Activated B cell treated with CpG ODN at 0.5 μM for 24 hours (primary cell): ENCODE data around the gene ALK. TPM values are rescaled to one million over a fixed set of nuclear protein-coding genes. Genes with fewer than 3 reads are reported as not detected.

Experiments
- ATAC-seq: fragments of 200-7000 bp; cut with Tn5 transposase; one replicate; pipeline ENCODE4 v1.10.0; 2021; ENCODE audit warnings: low read depth, mild to moderate bottlenecking, moderate library complexity
- CTCF ChIA-PET: fragments of 350-600 bp; sonication (Branson Sonifier 250); formaldehyde crosslinking; loops from one replicate; lab custom pipeline; 2021; ENCODE audit warnings: antibody characterized with exemption; lab: Charles Lee
- POLR2A ChIA-PET: fragments of 350-600 bp; sonication (Branson Sonifier 250); formaldehyde crosslinking; loops from one replicate; lab custom pipeline; 2021; ENCODE audit warnings: antibody characterized with exemption; lab: Charles Lee
- DNase-seq: peaks from one replicate; pipeline ENCODE4 v3.0.0; 2022
- H3K27ac Mint-ChIP-seq: one replicate; pipeline ENCODE4 v1.8.0; 2020; ENCODE audit warnings: mixed read lengths
- H3K27me3 Mint-ChIP-seq: one replicate; pipeline ENCODE4 v1.8.0; 2021; ENCODE audit warnings: mixed read lengths
- H3K36me3 Mint-ChIP-seq: one replicate; pipeline ENCODE4 v1.8.0; 2021; ENCODE audit warnings: low read depth, mixed read lengths
- H3K4me1 Mint-ChIP-seq: one replicate; pipeline ENCODE4 v1.8.0; 2021; ENCODE audit warnings: mixed read lengths
- H3K4me3 Mint-ChIP-seq: one replicate; pipeline ENCODE4 v1.8.0; 2020; ENCODE audit warnings: mild to moderate bottlenecking, mixed read lengths
- H3K9me3 Mint-ChIP-seq: one replicate; pipeline ENCODE4 v1.8.0; 2020; ENCODE audit warnings: mixed read lengths
- intact Hi-C: fragments of 100-400 bp; cut with micrococcal nuclease; formaldehyde crosslinking; loops from one replicate; pipeline ENCODE4 v1.15.1; 2024
- total RNA-seq: library from RNA; stranded (reverse); gene quantifications from 2 replicates; pipeline ENCODE4 v1.2.3, GENCODE V29; 2022
- TF ChIP-seq, protein P1 (sequence below): fragments of 200-600 bp; IDR thresholded peaks from one replicate; pipeline ENCODE4 v1.8.0; 2022; ENCODE audit warnings: antibody characterized with exemption, mild to moderate bottlenecking

ALK gene
- total RNA-seq, 1 donor from 2014 or later: not detected

DNA sequence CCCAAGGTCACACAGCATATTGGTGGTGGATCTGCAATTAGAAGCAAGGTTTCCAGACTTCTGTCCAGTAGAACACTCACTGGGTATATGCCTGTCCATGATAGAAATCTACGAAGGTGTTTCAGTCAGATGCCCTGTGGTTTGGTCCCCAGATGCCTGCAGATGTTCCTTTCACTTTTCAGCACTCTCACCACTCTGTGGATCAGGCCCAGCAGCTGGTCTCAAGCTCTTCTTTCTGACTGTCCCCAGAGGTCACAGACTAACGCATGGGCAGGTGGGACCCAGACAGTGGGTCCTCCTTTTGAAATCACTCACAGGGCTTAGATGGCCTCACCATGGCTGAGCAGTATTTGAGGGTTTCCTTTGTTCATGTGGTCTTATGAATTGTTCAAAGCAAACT is 376.5 kb downstream of the ALK start:
- no peak overlapping the region for H3K4me3 Mint-ChIP-seq
- no peaks in the 10 kb centered on the region for H3K4me1 Mint-ChIP-seq
- no peaks in the 10 kb centered on the region for H3K36me3 Mint-ChIP-seq
- H3K27ac Mint-ChIP-seq: no peak overlapping the region
- peaks cover 9% of the 10 kb centered on the region for H3K27me3 Mint-ChIP-seq
- TF ChIP-seq, protein P1, sequence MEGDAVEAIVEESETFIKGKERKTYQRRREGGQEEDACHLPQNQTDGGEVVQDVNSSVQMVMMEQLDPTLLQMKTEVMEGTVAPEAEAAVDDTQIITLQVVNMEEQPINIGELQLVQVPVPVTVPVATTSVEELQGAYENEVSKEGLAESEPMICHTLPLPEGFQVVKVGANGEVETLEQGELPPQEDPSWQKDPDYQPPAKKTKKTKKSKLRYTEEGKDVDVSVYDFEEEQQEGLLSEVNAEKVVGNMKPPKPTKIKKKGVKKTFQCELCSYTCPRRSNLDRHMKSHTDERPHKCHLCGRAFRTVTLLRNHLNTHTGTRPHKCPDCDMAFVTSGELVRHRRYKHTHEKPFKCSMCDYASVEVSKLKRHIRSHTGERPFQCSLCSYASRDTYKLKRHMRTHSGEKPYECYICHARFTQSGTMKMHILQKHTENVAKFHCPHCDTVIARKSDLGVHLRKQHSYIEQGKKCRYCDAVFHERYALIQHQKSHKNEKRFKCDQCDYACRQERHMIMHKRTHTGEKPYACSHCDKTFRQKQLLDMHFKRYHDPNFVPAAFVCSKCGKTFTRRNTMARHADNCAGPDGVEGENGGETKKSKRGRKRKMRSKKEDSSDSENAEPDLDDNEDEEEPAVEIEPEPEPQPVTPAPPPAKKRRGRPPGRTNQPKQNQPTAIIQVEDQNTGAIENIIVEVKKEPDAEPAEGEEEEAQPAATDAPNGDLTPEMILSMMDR: no peak
- DNase-seq: no peak
- POLR2A ChIA-PET: no interaction called here
- CTCF ChIA-PET: no interaction called here
- H3K9me3 Mint-ChIP-seq: no peaks in the 10 kb centered on the region
- ATAC-seq: no peak
- intact Hi-C loops: no loop called here

DNA sequence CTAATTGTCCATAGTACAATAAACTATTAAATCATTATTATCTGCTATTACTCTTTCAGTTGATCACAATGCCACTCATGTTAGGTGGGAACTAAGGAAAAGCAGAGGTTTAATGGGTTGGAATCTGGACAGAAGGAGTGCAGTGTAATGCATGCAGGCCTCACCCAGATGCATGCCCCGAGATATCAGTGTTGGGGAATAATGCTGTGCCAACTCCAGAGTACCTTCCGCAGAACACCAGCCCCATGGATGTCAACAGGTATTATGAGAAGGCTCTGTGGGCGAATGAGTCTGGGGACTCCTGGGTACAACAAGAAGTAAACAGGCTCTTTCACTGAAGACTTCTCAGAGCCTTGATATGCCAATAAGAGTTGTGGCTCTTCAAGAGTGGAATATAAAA is 377.4 kb downstream of the ALK start:
- Mint-ChIP-seq H3K27me3 (peaks cover 9% of the 10 kb centered on the region), H3K27ac (no peak overlapping the region), H3K4me1 (no peaks in the 10 kb centered on the region), H3K4me3 (no peak overlapping the region), H3K36me3 (no peaks in the 10 kb centered on the region), H3K9me3 (no peaks in the 10 kb centered on the region)
- ATAC-seq: no peak
- intact Hi-C loops: no loop called here
- DNase-seq: no peak
- CTCF ChIA-PET: no interaction called here
- TF ChIP-seq, protein P1: no peak
- POLR2A ChIA-PET: no interaction called here

DNA sequence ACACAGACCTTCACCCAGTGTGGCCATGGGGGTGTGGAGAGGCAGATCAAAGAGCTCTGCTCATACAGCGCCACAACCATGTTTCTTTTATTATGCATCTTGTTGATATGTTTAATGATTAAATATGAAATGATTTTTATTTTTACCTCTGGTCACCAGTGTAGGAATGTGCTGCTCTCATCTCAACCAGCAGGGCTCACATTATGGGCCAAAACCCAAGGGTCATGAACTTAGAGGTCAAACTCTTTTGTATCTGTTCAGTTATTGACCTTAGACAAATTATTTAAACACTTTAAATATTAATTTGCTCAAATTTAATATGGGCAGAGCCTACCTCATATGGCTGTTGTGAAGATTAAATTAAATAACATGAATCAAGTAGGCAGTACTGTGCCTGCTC is 386.2 kb downstream of the ALK start:
- TF ChIP-seq, protein P1: no peak
- ATAC-seq: no peak
- no peak for DNase-seq
- H3K4me1 Mint-ChIP-seq: no peaks in the 10 kb centered on the region
- ChIA-PET CTCF (interaction anchor here (1.1 kb wide), 1 partner anchor 10 kb away, joined by 3 read pairs; no protein-coding TSS in a partner anchor), POLR2A (no interaction called here)
- no peak overlapping the region for H3K27ac Mint-ChIP-seq
- H3K27me3 Mint-ChIP-seq: no peaks in the 10 kb centered on the region
- intact Hi-C loops: no loop called here
- no peaks in the 10 kb centered on the region for H3K9me3 Mint-ChIP-seq
- no peak overlapping the region for H3K4me3 Mint-ChIP-seq
- no peaks in the 10 kb centered on the region for H3K36me3 Mint-ChIP-seq

DNA sequence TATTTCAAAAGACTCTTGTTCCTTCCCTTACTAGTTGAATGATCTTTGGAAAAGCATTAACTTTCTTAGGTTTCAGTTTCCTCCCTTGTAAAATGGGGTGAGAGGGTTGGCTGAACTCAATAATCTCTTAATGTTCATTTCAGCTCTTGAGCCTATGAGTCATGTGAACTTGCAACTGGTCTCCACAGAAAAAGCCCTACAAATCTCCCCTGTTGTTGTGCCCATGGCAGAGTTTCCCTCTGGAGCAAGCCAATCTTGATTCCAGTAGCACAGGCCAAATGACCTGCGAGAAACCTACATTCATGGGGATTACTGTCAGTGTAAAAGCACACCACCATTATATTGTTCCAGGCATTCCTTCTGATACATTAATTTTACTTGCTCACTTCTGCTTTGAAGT is 388.9 kb downstream of the ALK start:
- H3K27ac Mint-ChIP-seq: no peak overlapping the region
- ChIA-PET CTCF (no interaction called here), POLR2A (no interaction called here)
- no peaks in the 10 kb centered on the region for H3K27me3 Mint-ChIP-seq
- H3K4me3 Mint-ChIP-seq: no peak overlapping the region
- ATAC-seq: no peak
- intact Hi-C loops: no loop called here
- no peaks in the 10 kb centered on the region for H3K36me3 Mint-ChIP-seq
- H3K4me1 Mint-ChIP-seq: no peaks in the 10 kb centered on the region
- no peak for DNase-seq
- no peaks in the 10 kb centered on the region for H3K9me3 Mint-ChIP-seq
- TF ChIP-seq, protein P1: no peak

DNA sequence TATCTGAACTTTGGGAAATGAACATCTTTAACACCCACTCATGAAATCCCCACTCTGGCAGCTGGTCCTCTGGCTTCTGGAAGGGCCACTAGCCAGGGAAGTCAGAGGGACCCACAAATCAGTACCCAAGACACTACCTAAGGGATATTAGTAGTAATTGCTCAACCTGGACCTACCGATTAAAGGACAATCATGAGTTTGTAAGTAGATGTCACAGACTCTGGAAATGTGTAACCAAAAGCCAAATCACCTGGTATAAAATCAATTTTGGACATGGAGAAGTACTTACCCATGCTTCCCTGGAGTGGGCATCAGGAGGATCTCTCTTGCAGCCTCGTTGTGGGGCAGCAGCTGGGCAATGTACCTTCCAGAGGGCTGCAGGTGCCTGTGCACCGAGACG is 389.8 kb downstream of the ALK start:
- Mint-ChIP-seq H3K36me3 (no peaks in the 10 kb centered on the region), H3K27me3 (no peaks in the 10 kb centered on the region), H3K4me1 (no peaks in the 10 kb centered on the region), H3K9me3 (no peaks in the 10 kb centered on the region), H3K4me3 (no peak overlapping the region), H3K27ac (no peak overlapping the region)
- CTCF ChIA-PET: no interaction called here
- TF ChIP-seq, protein P1: no peak
- POLR2A ChIA-PET: no interaction called here
- no peak for ATAC-seq
- intact Hi-C loops: no loop called here
- no peak for DNase-seq
